ENCODE data around the gene CSMD2. TPM values are rescaled to one million over a fixed set of nuclear protein-coding genes. Genes with fewer than 3 reads are reported as not detected.

Gene CSMD2
- total and polyA plus RNA-seq, 2 experiments from 2014 or later: 5.3 to 16.6 TPM

DNA sequence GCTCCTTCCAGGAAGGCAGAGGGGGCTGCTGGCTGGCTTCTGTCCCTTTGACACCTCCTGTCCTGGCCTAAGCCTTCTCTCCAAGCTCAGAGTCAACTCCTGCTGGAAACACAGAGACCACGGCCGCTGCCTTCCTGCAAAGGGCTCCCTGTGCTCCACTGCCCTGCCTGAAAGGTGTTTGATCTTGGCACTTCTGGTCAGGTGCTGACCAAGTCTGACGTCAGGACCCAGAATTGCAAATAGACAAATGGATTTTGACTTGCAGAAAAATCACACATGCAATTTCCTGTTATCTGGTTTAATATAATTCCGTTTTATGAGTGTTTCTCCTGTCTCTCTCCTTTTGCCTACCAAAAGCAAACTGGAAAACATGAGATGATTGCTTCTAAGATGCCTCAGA, 387.7 kb downstream of the CSMD2 start (continued):
- TF ChIP-seq, protein P1, sequence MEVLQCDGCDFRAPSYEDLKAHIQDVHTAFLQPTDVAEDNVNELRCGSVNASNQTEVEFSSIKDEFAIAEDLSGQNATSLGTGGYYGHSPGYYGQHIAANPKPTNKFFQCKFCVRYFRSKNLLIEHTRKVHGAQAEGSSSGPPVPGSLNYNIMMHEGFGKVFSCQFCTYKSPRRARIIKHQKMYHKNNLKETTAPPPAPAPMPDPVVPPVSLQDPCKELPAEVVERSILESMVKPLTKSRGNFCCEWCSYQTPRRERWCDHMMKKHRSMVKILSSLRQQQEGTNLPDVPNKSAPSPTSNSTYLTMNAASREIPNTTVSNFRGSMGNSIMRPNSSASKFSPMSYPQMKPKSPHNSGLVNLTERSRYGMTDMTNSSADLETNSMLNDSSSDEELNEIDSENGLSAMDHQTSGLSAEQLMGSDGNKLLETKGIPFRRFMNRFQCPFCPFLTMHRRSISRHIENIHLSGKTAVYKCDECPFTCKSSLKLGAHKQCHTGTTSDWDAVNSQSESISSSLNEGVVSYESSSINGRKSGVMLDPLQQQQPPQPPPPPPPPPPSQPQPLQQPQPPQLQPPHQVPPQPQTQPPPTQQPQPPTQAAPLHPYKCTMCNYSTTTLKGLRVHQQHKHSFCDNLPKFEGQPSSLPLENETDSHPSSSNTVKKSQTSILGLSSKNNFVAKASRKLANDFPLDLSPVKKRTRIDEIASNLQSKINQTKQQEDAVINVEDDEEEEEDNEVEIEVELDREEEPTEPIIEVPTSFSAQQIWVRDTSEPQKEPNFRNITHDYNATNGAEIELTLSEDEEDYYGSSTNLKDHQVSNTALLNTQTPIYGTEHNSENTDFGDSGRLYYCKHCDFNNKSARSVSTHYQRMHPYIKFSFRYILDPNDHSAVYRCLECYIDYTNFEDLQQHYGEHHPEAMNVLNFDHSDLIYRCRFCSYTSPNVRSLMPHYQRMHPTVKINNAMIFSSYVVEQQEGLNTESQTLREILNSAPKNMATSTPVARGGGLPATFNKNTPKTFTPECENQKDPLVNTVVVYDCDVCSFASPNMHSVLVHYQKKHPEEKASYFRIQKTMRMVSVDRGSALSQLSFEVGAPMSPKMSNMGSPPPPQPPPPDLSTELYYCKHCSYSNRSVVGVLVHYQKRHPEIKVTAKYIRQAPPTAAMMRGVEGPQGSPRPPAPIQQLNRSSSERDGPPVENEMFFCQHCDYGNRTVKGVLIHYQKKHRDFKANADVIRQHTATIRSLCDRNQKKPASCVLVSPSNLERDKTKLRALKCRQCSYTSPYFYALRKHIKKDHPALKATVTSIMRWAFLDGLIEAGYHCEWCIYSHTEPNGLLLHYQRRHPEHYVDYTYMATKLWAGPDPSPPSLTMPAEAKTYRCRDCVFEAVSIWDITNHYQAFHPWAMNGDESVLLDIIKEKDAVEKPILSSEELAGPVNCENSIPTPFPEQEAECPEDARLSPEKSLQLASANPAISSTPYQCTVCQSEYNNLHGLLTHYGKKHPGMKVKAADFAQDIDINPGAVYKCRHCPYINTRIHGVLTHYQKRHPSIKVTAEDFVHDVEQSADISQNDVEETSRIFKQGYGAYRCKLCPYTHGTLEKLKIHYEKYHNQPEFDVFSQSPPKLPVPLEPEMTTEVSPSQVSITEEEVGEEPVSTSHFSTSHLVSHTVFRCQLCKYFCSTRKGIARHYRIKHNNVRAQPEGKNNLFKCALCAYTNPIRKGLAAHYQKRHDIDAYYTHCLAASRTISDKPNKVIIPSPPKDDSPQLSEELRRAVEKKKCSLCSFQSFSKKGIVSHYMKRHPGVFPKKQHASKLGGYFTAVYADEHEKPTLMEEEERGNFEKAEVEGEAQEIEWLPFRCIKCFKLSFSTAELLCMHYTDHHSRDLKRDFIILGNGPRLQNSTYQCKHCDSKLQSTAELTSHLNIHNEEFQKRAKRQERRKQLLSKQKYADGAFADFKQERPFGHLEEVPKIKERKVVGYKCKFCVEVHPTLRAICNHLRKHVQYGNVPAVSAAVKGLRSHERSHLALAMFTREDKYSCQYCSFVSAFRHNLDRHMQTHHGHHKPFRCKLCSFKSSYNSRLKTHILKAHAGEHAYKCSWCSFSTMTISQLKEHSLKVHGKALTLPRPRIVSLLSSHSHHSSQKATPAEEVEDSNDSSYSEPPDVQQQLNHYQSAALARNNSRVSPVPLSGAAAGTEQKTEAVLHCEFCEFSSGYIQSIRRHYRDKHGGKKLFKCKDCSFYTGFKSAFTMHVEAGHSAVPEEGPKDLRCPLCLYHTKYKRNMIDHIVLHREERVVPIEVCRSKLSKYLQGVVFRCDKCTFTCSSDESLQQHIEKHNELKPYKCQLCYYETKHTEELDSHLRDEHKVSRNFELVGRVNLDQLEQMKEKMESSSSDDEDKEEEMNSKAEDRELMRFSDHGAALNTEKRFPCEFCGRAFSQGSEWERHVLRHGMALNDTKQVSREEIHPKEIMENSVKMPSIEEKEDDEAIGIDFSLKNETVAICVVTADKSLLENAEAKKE (CRISPR knock-in tag; IDR thresholded peaks at IDR 0.05): no peak
- TF ChIP-seq ZNF331 (CRISPR knock-in tag; IDR thresholded peaks at IDR 0.05; ENCODE audit: low read depth): no peak
- no peak for TF ChIP-seq POLR2AphosphoS5 (IDR thresholded peaks at IDR 0.05; ENCODE audit: low read depth)

DNA sequence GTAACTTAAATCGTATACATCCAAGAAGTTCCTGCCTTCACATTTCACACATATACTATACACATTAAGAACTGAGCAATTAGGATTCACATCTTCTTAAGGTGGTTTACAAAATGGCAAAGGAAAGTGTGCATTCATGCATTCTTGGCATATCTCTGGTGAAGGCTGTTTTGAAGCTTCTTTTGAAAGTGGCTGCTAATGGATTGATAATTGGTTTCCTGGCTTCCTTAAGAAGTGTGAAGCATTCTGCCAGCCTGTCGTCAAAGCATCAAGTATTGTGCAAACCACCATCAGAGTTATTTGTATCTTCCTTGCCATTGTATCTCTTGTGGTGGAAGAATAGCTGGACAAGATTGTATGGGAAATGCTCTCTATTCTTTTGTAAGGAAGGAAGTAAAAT, 396.2 kb downstream of the CSMD2 start:
- peaks cover 8% of the 10 kb centered on the region for H3K36me3 Mint-ChIP-seq (ENCODE audit: low read depth)
- 0 out of 2 replicates have a peak, but pooled peaks cover 3% of the 10 kb centered on the region for H3K9me2 ChIP-seq (ENCODE audit: insufficient read depth)
- no peaks in the 10 kb centered on the region for H3K9me3 Mint-ChIP-seq
- H4K20me1 ChIP-seq (replicated peaks; ENCODE audit: insufficient read depth): no peaks in the 10 kb centered on the region
- H3K27me3 ChIP-seq (ENCODE audit: insufficient read depth): no peaks in the 10 kb centered on the region
- no peaks in the 10 kb centered on the region for H3K4me1 Mint-ChIP-seq
- ATAC-seq: no peak
- H3K4me1 ChIP-seq (ENCODE audit: insufficient read depth): no peaks in the 10 kb centered on the region
- H3F3A ChIP-seq (replicated peaks; ENCODE audit: low read depth): no peaks in the 10 kb centered on the region
- H3K27me3 Mint-ChIP-seq (ENCODE audit: insufficient read depth, low read depth, poor library complexity): peaks cover 2% of the 10 kb centered on the region
- no peak for DNase-seq (ENCODE audit: low spot score)
- H2AFZ ChIP-seq: no peak overlapping the region
- H3K4me2 ChIP-seq: no peak overlapping the region
- no peak overlapping the region for H3K4me3 ChIP-seq
- no peaks in the 10 kb centered on the region for H3K36me3 ChIP-seq (ENCODE audit: insufficient read depth)
- H3K27ac ChIP-seq (ENCODE audit: low read depth): no peak overlapping the region
- H3K79me2 ChIP-seq (replicated peaks; ENCODE audit: insufficient read depth): no peaks in the 10 kb centered on the region
- no peak overlapping the region for H3K27ac Mint-ChIP-seq
- H3K4me3 Mint-ChIP-seq: no peak overlapping the region
- TF ChIP-seq, protein P2, sequence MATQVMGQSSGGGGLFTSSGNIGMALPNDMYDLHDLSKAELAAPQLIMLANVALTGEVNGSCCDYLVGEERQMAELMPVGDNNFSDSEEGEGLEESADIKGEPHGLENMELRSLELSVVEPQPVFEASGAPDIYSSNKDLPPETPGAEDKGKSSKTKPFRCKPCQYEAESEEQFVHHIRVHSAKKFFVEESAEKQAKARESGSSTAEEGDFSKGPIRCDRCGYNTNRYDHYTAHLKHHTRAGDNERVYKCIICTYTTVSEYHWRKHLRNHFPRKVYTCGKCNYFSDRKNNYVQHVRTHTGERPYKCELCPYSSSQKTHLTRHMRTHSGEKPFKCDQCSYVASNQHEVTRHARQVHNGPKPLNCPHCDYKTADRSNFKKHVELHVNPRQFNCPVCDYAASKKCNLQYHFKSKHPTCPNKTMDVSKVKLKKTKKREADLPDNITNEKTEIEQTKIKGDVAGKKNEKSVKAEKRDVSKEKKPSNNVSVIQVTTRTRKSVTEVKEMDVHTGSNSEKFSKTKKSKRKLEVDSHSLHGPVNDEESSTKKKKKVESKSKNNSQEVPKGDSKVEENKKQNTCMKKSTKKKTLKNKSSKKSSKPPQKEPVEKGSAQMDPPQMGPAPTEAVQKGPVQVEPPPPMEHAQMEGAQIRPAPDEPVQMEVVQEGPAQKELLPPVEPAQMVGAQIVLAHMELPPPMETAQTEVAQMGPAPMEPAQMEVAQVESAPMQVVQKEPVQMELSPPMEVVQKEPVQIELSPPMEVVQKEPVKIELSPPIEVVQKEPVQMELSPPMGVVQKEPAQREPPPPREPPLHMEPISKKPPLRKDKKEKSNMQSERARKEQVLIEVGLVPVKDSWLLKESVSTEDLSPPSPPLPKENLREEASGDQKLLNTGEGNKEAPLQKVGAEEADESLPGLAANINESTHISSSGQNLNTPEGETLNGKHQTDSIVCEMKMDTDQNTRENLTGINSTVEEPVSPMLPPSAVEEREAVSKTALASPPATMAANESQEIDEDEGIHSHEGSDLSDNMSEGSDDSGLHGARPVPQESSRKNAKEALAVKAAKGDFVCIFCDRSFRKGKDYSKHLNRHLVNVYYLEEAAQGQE (IDR thresholded peaks at IDR 0.05; ENCODE audit: unreplicated experiment): no peak
- TF ChIP-seq POLR2AphosphoS5 (IDR thresholded peaks at IDR 0.05; ENCODE audit: low read depth) (no peak), ZNF114 (CRISPR knock-in tag; IDR thresholded peaks at IDR 0.05) (no peak), EZH2 (IDR thresholded peaks at IDR 0.05; ENCODE audit: low read depth, unreplicated experiment) (no peak), CREB1 (CRISPR knock-in tag; IDR thresholded peaks at IDR 0.05; ENCODE audit: low read depth) (no peak), CTCF (conservative IDR thresholded peaks at IDR 0.05; ENCODE audit: low read depth in 2 of 2) (no peak), ZNF331 (CRISPR knock-in tag; IDR thresholded peaks at IDR 0.05; ENCODE audit: low read depth) (no peak), EZH2phosphoT487 (IDR thresholded peaks at IDR 0.05; ENCODE audit: unreplicated experiment) (no peak)
- TF ChIP-seq, protein P3, sequence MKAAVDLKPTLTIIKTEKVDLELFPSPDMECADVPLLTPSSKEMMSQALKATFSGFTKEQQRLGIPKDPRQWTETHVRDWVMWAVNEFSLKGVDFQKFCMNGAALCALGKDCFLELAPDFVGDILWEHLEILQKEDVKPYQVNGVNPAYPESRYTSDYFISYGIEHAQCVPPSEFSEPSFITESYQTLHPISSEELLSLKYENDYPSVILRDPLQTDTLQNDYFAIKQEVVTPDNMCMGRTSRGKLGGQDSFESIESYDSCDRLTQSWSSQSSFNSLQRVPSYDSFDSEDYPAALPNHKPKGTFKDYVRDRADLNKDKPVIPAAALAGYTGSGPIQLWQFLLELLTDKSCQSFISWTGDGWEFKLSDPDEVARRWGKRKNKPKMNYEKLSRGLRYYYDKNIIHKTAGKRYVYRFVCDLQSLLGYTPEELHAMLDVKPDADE (IDR thresholded peaks at IDR 0.05): no peak
